Thoracic aorta (tissue), 2 donors: ENCODE measurements around the gene OSBP2. TPM values are rescaled to one million over a fixed set of nuclear protein-coding genes. Genes with fewer than 3 reads are reported as not detected.

Source experiments
- ATAC-seq: fragments of 150-250 bp; one replicate; pipeline ENCODE4 v1.8.0; 2017; ENCODE audit warnings: low read depth; ENCODE audit not compliant: insufficient number of reproducible peaks, low FRiP score
- DNase-seq: peaks from one replicate; pipeline ENCODE4 v3.0.0-alpha.2; 2020; ENCODE audit warnings: low spot score
- H3K27ac ChIP-seq, 2 donors: fragments of 200-600 bp; sonication (generic); 1 replicate in 1 of 2; 2 replicates in 1 of 2; pipeline ENCODE4 v1.5.1; 2016; ENCODE audit warnings: mild to moderate bottlenecking in 2 of 2, moderate library complexity in 2 of 2
- H3K27me3 ChIP-seq: fragments of 200-600 bp; sonication (generic); replicated peaks from 2 replicates; pipeline ENCODE4 v1.6.0; 2016; ENCODE audit warnings: mild to moderate bottlenecking; ENCODE audit not compliant: insufficient read depth
- H3K36me3 ChIP-seq: fragments of 200-600 bp; sonication (generic); one replicate; pipeline ENCODE4 v1.5.1; 2016
- H3K4me1 ChIP-seq, 2 donors: fragments of 200-600 bp; sonication (generic); 1 replicate in 1 of 2; 2 replicates in 1 of 2; pipeline versions ENCODE4 v1.5.1 to v1.6.0; 2016; ENCODE audit warnings: low read depth in 2 of 2, mild to moderate bottlenecking in 1 of 2; ENCODE audit not compliant: control insufficient read depth in 1 of 2
- H3K4me3 ChIP-seq: fragments of 200-600 bp; sonication (generic); 2 replicates; pipeline ENCODE4 v1.5.1; 2016; ENCODE audit warnings: mild to moderate bottlenecking
- H3K9me3 ChIP-seq: fragments of 200-600 bp; sonication (generic); 2 replicates; pipeline ENCODE4 v1.5.1; 2016
- CTCF ChIP-seq: fragments of 200-600 bp; sonication (generic); IDR thresholded peaks from one replicate; pipeline ENCODE4 v1.5.1; 2019; ENCODE audit warnings: antibody characterized with exemption
- total RNA-seq, 2 donors: library from RNA; depleted of rRNA; stranded (reverse); fragments of >200 nt; gene quantifications; one replicate each; pipeline versions ENCODE4 v1.1.0 to v1.2.3, GENCODE V29; 2016

Gene OSBP2
- total RNA-seq, 2 donors from 2014 or later = 0.71 to 3.0 TPM

- no peak for DNase-seq
- no peak overlapping the region for H3K4me3 ChIP-seq
- H3K27ac ChIP-seq = no peak overlapping the region
- TF ChIP-seq CTCF = no peak
- no peaks in the 10 kb centered on the region for H3K9me3 ChIP-seq
- H3K36me3 ChIP-seq = peaks cover 77% of the 10 kb centered on the region
- no peaks in the 10 kb centered on the region for H3K27me3 ChIP-seq
- no peak for ATAC-seq
- H3K4me1 ChIP-seq = no peaks in the 10 kb centered on the region
Observed at GRCh38 chr22:30931541-30932300, 237.0 kb downstream of the OSBP2 start.

- no peak overlapping the region for H3K4me3 ChIP-seq
- no peaks in the 10 kb centered on the region for H3K27me3 ChIP-seq
- H3K4me1 ChIP-seq = no peaks in the 10 kb centered on the region
- no peak for ATAC-seq
- H3K36me3 ChIP-seq = peaks cover 78% of the 10 kb centered on the region
- H3K27ac ChIP-seq = no peak overlapping the region
- no peak for TF ChIP-seq CTCF
- no peak for DNase-seq
- no peaks in the 10 kb centered on the region for H3K9me3 ChIP-seq
Observed at GRCh38 chr22:30932661-30933060, 238.0 kb downstream of the OSBP2 start.

GRCh38 chr22:30933457-30933856, 238.8 kb downstream of the OSBP2 start:
- Histone ChIP-seq H3K27ac (no peak overlapping the region), H3K4me1 (no peaks in the 10 kb centered on the region), H3K27me3 (no peaks in the 10 kb centered on the region), H3K36me3 (peaks cover 75% of the 10 kb centered on the region), H3K9me3 (no peaks in the 10 kb centered on the region), H3K4me3 (no peak overlapping the region)
- no peak for DNase-seq
- TF ChIP-seq CTCF = no peak
- ATAC-seq = no peak

- no peaks in the 10 kb centered on the region for H3K9me3 ChIP-seq
- H3K27me3 ChIP-seq = no peaks in the 10 kb centered on the region
- ATAC-seq (no peak), DNase-seq (no peak)
- TF ChIP-seq CTCF = no peak
- no peak overlapping the region for H3K4me3 ChIP-seq
- peaks cover 75% of the 10 kb centered on the region for H3K36me3 ChIP-seq
- no peak overlapping the region for H3K27ac ChIP-seq
- no peaks in the 10 kb centered on the region for H3K4me1 ChIP-seq
Observed at GRCh38 chr22:30934053-30934452, 239.4 kb downstream of the OSBP2 start.

GRCh38 chr22:30940685-30941362, 246.2 kb downstream of the OSBP2 start:
- H3K36me3 ChIP-seq = peaks cover 64% of the 10 kb centered on the region
- DNase-seq (no peak), ATAC-seq (no peak)
- H3K4me1 ChIP-seq = peaks cover 10 to 32% of the 10 kb centered on the region in 2 donors
- no peak overlapping the region for H3K27ac ChIP-seq
- H3K27me3 ChIP-seq = no peaks in the 10 kb centered on the region
- no peak overlapping the region for H3K4me3 ChIP-seq
- H3K9me3 ChIP-seq = no peaks in the 10 kb centered on the region
- no peak for TF ChIP-seq CTCF
